ENCODE measurements around the gene UPK3A.

DNA sequence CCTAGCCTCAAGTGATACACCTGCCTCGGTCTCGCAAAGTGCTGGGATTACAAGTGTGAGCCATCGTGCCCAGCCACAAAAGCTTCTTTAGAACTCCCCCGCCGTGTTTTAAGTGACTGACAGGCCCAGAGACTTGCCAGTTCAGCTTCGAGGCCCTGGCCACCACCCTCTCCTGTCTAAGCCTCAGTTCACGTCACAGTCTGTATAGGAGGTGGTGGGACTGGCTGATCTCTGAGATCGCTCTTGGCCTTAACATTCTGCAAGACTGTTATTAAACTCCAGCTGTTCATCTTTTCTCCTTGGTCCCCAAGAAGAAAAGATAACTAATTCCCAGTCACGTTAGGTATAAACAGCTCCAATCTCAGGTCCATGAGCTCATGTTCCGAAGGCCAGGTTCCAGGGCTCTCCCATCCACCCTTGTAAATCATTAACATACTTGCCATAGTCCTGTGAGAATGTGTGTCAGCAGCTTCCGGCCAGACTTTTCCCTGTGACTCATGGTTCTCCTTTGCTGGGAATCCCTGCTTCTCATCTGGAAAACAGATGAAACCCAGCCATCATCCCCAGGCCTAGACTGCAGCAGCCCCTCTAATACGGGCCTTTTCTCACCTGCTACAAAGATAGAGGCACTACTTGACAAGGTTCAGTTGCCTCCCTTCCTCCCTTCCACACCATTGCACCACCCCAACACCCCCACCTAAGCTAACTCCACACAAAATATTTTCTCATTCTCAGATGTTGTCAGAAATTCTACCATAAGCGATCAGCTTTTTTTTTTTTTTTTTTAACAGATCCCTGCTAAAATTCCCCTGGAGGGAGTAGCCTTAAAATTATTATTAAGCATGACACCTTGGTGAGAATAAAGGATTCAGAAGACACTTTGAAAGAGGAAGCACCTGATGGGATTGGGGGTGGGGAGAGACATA, 38.4 kb upstream of the UPK3A start:
- TF ChIP-seq, protein P1, sequence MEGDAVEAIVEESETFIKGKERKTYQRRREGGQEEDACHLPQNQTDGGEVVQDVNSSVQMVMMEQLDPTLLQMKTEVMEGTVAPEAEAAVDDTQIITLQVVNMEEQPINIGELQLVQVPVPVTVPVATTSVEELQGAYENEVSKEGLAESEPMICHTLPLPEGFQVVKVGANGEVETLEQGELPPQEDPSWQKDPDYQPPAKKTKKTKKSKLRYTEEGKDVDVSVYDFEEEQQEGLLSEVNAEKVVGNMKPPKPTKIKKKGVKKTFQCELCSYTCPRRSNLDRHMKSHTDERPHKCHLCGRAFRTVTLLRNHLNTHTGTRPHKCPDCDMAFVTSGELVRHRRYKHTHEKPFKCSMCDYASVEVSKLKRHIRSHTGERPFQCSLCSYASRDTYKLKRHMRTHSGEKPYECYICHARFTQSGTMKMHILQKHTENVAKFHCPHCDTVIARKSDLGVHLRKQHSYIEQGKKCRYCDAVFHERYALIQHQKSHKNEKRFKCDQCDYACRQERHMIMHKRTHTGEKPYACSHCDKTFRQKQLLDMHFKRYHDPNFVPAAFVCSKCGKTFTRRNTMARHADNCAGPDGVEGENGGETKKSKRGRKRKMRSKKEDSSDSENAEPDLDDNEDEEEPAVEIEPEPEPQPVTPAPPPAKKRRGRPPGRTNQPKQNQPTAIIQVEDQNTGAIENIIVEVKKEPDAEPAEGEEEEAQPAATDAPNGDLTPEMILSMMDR (IDR thresholded peaks at IDR 0.05), result no peak
- no peak for TF ChIP-seq POLR2A (IDR thresholded peaks at IDR 0.05)

All from breast epithelium (tissue), 3 donors.